Measurements from ENCODE around the gene ZMYM4.

ZMYM4 gene

DNA sequence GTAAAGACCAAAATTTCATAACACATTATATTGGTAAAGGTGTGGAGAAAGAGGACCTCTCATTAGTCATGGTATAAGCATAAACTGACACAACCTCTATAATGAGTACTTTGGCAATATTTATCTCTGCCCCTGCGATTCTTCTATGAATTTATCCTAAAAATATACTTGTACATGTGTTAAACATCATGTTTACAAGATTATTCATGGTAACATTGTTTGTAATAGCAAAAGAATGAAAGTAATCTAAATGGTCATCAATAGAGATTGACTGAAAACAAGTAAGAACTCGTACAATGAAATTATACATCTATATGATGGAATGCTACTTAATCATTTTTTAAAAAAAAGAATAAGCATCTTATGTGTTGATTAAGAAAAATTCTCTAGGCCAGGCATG is 192.3 kb downstream of the ZMYM4 start:
- TF ChIP-seq FOXP2 (optimal IDR thresholded peaks at IDR 0.05; ENCODE audit: borderline replicate concordance, extremely low read depth, extremely low read length, insufficient read depth) (no peak), SIN3A (IDR thresholded peaks at IDR 0.05; ENCODE audit: borderline replicate concordance, insufficient read depth, low read length) (no peak), TAF1 (IDR thresholded peaks at IDR 0.05; ENCODE audit: borderline replicate concordance, insufficient read depth, low read length) (no peak), POLR2AphosphoS5 (IDR thresholded peaks at IDR 0.05; ENCODE audit: low read depth, low read length) (no peak)
- TF ChIP-seq, protein P1, sequence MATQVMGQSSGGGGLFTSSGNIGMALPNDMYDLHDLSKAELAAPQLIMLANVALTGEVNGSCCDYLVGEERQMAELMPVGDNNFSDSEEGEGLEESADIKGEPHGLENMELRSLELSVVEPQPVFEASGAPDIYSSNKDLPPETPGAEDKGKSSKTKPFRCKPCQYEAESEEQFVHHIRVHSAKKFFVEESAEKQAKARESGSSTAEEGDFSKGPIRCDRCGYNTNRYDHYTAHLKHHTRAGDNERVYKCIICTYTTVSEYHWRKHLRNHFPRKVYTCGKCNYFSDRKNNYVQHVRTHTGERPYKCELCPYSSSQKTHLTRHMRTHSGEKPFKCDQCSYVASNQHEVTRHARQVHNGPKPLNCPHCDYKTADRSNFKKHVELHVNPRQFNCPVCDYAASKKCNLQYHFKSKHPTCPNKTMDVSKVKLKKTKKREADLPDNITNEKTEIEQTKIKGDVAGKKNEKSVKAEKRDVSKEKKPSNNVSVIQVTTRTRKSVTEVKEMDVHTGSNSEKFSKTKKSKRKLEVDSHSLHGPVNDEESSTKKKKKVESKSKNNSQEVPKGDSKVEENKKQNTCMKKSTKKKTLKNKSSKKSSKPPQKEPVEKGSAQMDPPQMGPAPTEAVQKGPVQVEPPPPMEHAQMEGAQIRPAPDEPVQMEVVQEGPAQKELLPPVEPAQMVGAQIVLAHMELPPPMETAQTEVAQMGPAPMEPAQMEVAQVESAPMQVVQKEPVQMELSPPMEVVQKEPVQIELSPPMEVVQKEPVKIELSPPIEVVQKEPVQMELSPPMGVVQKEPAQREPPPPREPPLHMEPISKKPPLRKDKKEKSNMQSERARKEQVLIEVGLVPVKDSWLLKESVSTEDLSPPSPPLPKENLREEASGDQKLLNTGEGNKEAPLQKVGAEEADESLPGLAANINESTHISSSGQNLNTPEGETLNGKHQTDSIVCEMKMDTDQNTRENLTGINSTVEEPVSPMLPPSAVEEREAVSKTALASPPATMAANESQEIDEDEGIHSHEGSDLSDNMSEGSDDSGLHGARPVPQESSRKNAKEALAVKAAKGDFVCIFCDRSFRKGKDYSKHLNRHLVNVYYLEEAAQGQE (IDR thresholded peaks at IDR 0.05; ENCODE audit: insufficient read depth in 1 of 2, low read depth in 2 of 2, low read length in 2 of 2): no peak

DNA sequence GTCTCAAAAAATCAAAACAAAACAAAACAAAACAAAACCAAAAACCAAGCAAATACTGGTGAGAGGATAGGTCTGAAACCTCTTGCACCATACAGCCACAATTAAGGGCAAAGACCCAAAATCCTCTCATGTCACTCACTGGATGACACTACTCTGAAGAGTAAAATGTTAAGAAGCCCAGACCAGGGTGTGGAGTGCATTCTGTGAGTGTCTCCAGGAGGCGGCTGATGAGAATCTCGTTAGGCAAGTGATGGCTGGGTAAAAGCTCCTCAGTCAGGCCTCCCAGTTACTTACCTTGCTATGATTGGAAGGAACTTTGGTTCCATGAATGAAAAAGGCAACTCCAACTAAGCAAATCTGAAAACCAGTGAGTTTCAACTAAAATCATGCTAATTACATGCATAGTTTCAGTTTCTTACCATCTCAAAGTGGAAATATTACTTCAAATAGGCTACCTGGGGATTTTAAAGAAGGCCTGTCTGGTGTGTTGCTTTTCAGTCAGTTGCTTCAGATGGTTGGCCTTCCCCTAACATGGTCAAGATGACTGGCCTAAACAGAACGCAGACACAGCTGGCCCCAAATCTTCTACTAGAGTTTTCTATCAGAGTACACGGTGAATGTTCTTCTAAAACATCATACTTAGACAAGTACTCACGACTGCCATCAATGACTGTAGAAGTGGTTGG is 193.6 kb downstream of the ZMYM4 start:
- no peak for TF ChIP-seq SIN3A (IDR thresholded peaks at IDR 0.05; ENCODE audit: borderline replicate concordance, insufficient read depth, low read length)
- no peak for TF ChIP-seq FOXP2 (optimal IDR thresholded peaks at IDR 0.05; ENCODE audit: borderline replicate concordance, extremely low read depth, extremely low read length, insufficient read depth)
- TF ChIP-seq, protein P1 (IDR thresholded peaks at IDR 0.05; ENCODE audit: insufficient read depth in 1 of 2, low read depth in 2 of 2, low read length in 2 of 2): no peak
- no peak for TF ChIP-seq TAF1 (IDR thresholded peaks at IDR 0.05; ENCODE audit: borderline replicate concordance, insufficient read depth, low read length)
- no peak for TF ChIP-seq POLR2AphosphoS5 (IDR thresholded peaks at IDR 0.05; ENCODE audit: low read depth, low read length)

DNA sequence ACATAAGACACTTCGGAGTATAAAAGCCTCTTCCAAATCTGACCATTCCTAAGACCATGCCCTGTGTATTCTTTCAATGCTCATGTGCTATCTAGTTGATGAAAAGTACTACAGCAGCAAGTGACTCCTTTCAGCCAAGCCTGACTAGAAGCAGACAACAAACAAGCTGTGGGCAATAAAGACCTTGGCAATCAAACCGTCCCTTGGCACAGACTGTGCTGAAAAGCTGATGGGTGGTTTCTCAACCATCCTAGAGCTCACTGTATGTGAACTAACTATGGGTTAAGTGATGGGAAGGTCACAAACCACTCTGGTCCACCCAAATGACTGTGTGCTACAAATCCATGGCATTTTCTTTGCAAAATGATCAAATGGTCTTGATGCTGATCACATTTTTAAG is 194.7 kb downstream of the ZMYM4 start:
- TF ChIP-seq FOXP2 (optimal IDR thresholded peaks at IDR 0.05; ENCODE audit: borderline replicate concordance, extremely low read depth, extremely low read length, insufficient read depth) (no peak), TAF1 (IDR thresholded peaks at IDR 0.05; ENCODE audit: borderline replicate concordance, insufficient read depth, low read length) (no peak)
- TF ChIP-seq, protein P1 (IDR thresholded peaks at IDR 0.05; ENCODE audit: insufficient read depth in 1 of 2, low read depth in 2 of 2, low read length in 2 of 2): no peak

DNA sequence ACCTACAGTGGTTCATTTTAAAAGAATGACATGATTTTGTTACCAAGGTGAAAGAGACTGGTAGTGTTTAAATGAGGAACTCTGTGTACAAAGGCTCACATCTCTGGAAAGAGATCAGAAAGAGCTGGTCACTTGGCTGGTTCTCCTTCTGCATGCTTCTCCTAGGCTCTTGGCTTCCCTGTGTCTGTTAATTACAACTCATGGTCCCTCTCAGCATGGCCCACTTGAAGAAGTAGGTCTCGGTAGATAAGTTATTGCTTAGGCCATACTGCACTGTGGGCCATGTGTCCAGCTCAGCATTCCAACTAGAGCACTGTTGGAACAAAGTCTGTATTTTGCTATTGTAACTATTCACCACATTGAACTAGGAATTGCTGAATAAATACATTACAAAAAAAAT is 197.6 kb downstream of the ZMYM4 start:
- TF ChIP-seq FOXP2 (optimal IDR thresholded peaks at IDR 0.05; ENCODE audit: borderline replicate concordance, extremely low read depth, extremely low read length, insufficient read depth): no peak
- no peak for TF ChIP-seq SIN3A (IDR thresholded peaks at IDR 0.05; ENCODE audit: borderline replicate concordance, insufficient read depth, low read length)
- TF ChIP-seq POLR2AphosphoS5 (IDR thresholded peaks at IDR 0.05; ENCODE audit: low read depth, low read length): no peak
- no peak for TF ChIP-seq TAF1 (IDR thresholded peaks at IDR 0.05; ENCODE audit: borderline replicate concordance, insufficient read depth, low read length)
- TF ChIP-seq, protein P1 (IDR thresholded peaks at IDR 0.05; ENCODE audit: insufficient read depth in 1 of 2, low read depth in 2 of 2, low read length in 2 of 2): no peak
